WTC11 (cell line): Measurements from ENCODE around the gene MESD. TPM values are rescaled to one million over a fixed set of nuclear protein-coding genes. Genes with fewer than 3 reads are reported as not detected.

Experiments
- ATAC-seq: fragments of 200-7000 bp; cut with Tn5 transposase; 2 replicates; pipeline ENCODE4 v1.10.0; 2021; ENCODE audit warnings: mild to moderate bottlenecking, moderate library complexity
- CTCF ChIA-PET: fragments of 300-600 bp; sonication (Branson Sonifier 250); formaldehyde crosslinking; loops from one replicate; lab custom pipeline; 2021; ENCODE audit warnings: antibody characterized with exemption; lab: Charles Lee
- POLR2A ChIA-PET: fragments of 350-600 bp; sonication (Branson Sonifier 250); formaldehyde crosslinking; loops from one replicate; lab custom pipeline; 2021; ENCODE audit warnings: antibody characterized with exemption; lab: Charles Lee
- DNase-seq: peaks from one replicate; pipeline ENCODE4 v3.0.0; 2021; ENCODE audit warnings: low spot score
- H3K27ac Mint-ChIP-seq: 2 replicates; pipeline ENCODE4 v1.8.0; 2021; ENCODE audit warnings: mixed read lengths
- H3K27me3 Mint-ChIP-seq: 2 replicates; pipeline ENCODE4 v1.8.0; 2021; ENCODE audit warnings: low read depth, mild to moderate bottlenecking, moderate library complexity, mixed read lengths
- H3K36me3 Mint-ChIP-seq: 2 replicates; pipeline ENCODE4 v1.8.0; 2021; ENCODE audit warnings: mixed read lengths
- H3K4me1 Mint-ChIP-seq: 2 replicates; pipeline ENCODE4 v1.8.0; 2022; ENCODE audit warnings: mixed read lengths
- H3K4me3 Mint-ChIP-seq: 2 replicates; pipeline ENCODE4 v1.8.0; 2021; ENCODE audit warnings: mild to moderate bottlenecking, moderate library complexity, mixed read lengths
- H3K9me3 Mint-ChIP-seq: 2 replicates; pipeline ENCODE4 v1.8.0; 2021; ENCODE audit warnings: mixed read lengths
- AFF4 ChIP-seq: sonication (generic); formaldehyde crosslinking; IDR thresholded peaks from 2 replicates; pipeline ENCODE4 v1.8.1; 2023; ENCODE audit warnings: mild to moderate bottlenecking, missing genetic modification reagents, borderline replicate concordance
- CREM ChIP-seq: sonication (generic); formaldehyde crosslinking; IDR thresholded peaks from 2 replicates; pipeline ENCODE4 v1.8.1; 2022; ENCODE audit warnings: mild to moderate bottlenecking, missing genetic modification reagents, moderate library complexity
- E2F5 ChIP-seq: sonication (generic); formaldehyde crosslinking; IDR thresholded peaks from 2 replicates; pipeline ENCODE4 v1.8.1; 2022; ENCODE audit warnings: mild to moderate bottlenecking, moderate library complexity, missing genetic modification reagents
- ELF4 ChIP-seq: sonication (generic); formaldehyde crosslinking; IDR thresholded peaks from 2 replicates; pipeline ENCODE4 v1.8.1; 2022; ENCODE audit warnings: low read depth, mild to moderate bottlenecking, moderate library complexity, missing genetic modification reagents
- FOXK1 ChIP-seq: sonication (generic); formaldehyde crosslinking; IDR thresholded peaks from 2 replicates; pipeline ENCODE4 v1.8.0; 2022; ENCODE audit warnings: mild to moderate bottlenecking, moderate library complexity, missing genetic modification reagents
- HMGXB4 ChIP-seq: sonication (generic); formaldehyde crosslinking; IDR thresholded peaks from 2 replicates; pipeline ENCODE4 v1.8.1; 2023; ENCODE audit warnings: mild to moderate bottlenecking, moderate library complexity, missing genetic modification reagents
- MLX ChIP-seq: sonication (generic); formaldehyde crosslinking; IDR thresholded peaks from 2 replicates; pipeline ENCODE4 v1.8.1; 2023; ENCODE audit warnings: mild to moderate bottlenecking, missing genetic modification reagents, moderate library complexity
- NR2C2 ChIP-seq: sonication (generic); formaldehyde crosslinking; IDR thresholded peaks from 2 replicates; pipeline ENCODE4 v1.8.0; 2022; ENCODE audit warnings: mild to moderate bottlenecking, missing genetic modification reagents
- STAT6 ChIP-seq: sonication (generic); formaldehyde crosslinking; conservative IDR thresholded peaks from 2 replicates; pipeline ENCODE4 v1.8.1; 2023; ENCODE audit warnings: mild to moderate bottlenecking, low read depth, missing genetic modification reagents, moderate library complexity
- TEAD4 ChIP-seq: sonication (generic); formaldehyde crosslinking; IDR thresholded peaks from 2 replicates; pipeline ENCODE4 v1.8.0; 2022; ENCODE audit warnings: mild to moderate bottlenecking, missing genetic modification reagents
- TP53 ChIP-seq: sonication (generic); formaldehyde crosslinking; IDR thresholded peaks from 2 replicates; pipeline ENCODE4 v1.8.1; 2023; ENCODE audit warnings: mild to moderate bottlenecking, missing genetic modification reagents
- USF2 ChIP-seq: sonication (generic); formaldehyde crosslinking; IDR thresholded peaks from 2 replicates; pipeline ENCODE4 v1.8.1; 2023; ENCODE audit warnings: mild to moderate bottlenecking, missing genetic modification reagents, moderate library complexity
- ZNF281 ChIP-seq: sonication (generic); formaldehyde crosslinking; IDR thresholded peaks from 2 replicates; pipeline ENCODE4 v1.8.0; 2023; ENCODE audit warnings: mild to moderate bottlenecking, missing genetic modification reagents
- ZNF425 ChIP-seq: fragments of 250-450 bp; sonication (Bioruptor Pico); conservative IDR thresholded peaks from 2 replicates; pipeline ENCODE4 v1.9.0; 2021; ENCODE audit warnings: mild to moderate bottlenecking
- total RNA-seq: library from RNA; stranded (reverse); gene quantifications from 3 replicates; pipeline ENCODE4 v1.2.3, GENCODE V29; 2021

The MESD gene
- total RNA-seq, 1 experiment from 2014 or later: 28.3 TPM

- TF ChIP-seq E2F5 (CRISPR knock-in tag): peak; percentile 41; the same call in 1 of the 2 replicates
- TF ChIP-seq HMGXB4: peak; percentile 85; the same call in 1 of the 2 replicates
- 0 out of 2 replicates have a peak, but pooled peaks have one; percentile 29 for TF ChIP-seq ZNF281 (CRISPR knock-in tag)
- TF ChIP-seq TEAD4 (CRISPR knock-in tag): no peak
- no peak for TF ChIP-seq NR2C2
- no peak for TF ChIP-seq CREM (CRISPR knock-in tag)
- TF ChIP-seq USF2 (CRISPR knock-in tag): no peak
- no peak for TF ChIP-seq TP53 (CRISPR knock-in tag)
- TF ChIP-seq, all 79 proteins: peak for 20
Measured at GRCh38 chr15:81000624-81001151, 11.1 kb upstream of the MESD start, which contains the start of gene TLNRD1 (continued).

GRCh38 chr15:81000144-81000623 lies 10.6 kb upstream of the MESD start:
- TF ChIP-seq ZNF425 (CRISPR knock-in tag): no peak
- no peak for TF ChIP-seq ELF4
- no peak for TF ChIP-seq MLX (CRISPR knock-in tag)
- TF ChIP-seq ZNF281 (CRISPR knock-in tag): no peak
- TF ChIP-seq STAT6: no peak
- TF ChIP-seq AFF4 (CRISPR knock-in tag): no peak
- TF ChIP-seq FOXK1 (CRISPR knock-in tag): no peak
- H3K36me3 Mint-ChIP-seq: peaks cover 4% of the 10 kb centered on the region; the same call in 1 of the 2 replicates
- DNase-seq (no peak), ATAC-seq (no peak)
- H3K4me1 Mint-ChIP-seq: peaks cover 13% of the 10 kb centered on the region
- POLR2A ChIA-PET: interaction anchor here (0.6 to 1.4 kb wide), 4 partner anchors 9 to 304 kb away, joined by 3 to 7 read pairs (median 4); no protein-coding TSS in a partner anchor
- H3K27me3 Mint-ChIP-seq: peaks cover 10% of the 10 kb centered on the region
- no peaks in the 10 kb centered on the region for H3K9me3 Mint-ChIP-seq
- peak overlapping the region; percentile 93 for H3K4me3 Mint-ChIP-seq
- CTCF ChIA-PET: interaction anchor here (0.6 to 3.1 kb wide), 7 partner anchors 9 to 275 kb away, joined by 3 to 37 read pairs (median 4); no protein-coding TSS in a partner anchor
- peak overlapping the region; percentile 86 for H3K27ac Mint-ChIP-seq
